Activated CD4-positive, alpha-beta memory T cell treated with anti-CD3 and anti-CD28 coated beads, Interleukin-2, amount 10 ng/mL, durations not matched to agents 7 days and 5 days (primary cell): ENCODE results near the gene ATPAF1. TPM values are rescaled to one million over a fixed set of nuclear protein-coding genes. Genes with fewer than 3 reads are reported as not detected.

ENCODE experiments used
- CTCF ChIA-PET: fragments of 350-600 bp; sonication (Branson Sonifier 250); formaldehyde crosslinking; loops from one replicate; lab custom pipeline; 2021; ENCODE audit warnings: antibody characterized with exemption, inconsistent platforms; lab: Charles Lee
- POLR2A ChIA-PET: fragments of 350-600 bp; sonication (Branson Sonifier 250); formaldehyde crosslinking; loops from one replicate; lab custom pipeline; 2021; ENCODE audit warnings: antibody characterized with exemption; lab: Charles Lee
- DNase-seq: peaks from one replicate; pipeline ENCODE4 v3.0.0-alpha.2; 2020
- H3K27ac Mint-ChIP-seq: one replicate; pipeline ENCODE4 v1.8.0; 2021; ENCODE audit warnings: mild to moderate bottlenecking, mixed read lengths
- H3K27me3 Mint-ChIP-seq: one replicate; pipeline ENCODE4 v1.8.0; 2021; ENCODE audit warnings: mixed read lengths
- H3K36me3 Mint-ChIP-seq: one replicate; pipeline ENCODE4 v1.8.0; 2021; ENCODE audit warnings: low read depth, mixed read lengths
- H3K4me1 Mint-ChIP-seq: one replicate; pipeline ENCODE4 v1.8.0; 2021; ENCODE audit warnings: mixed read lengths
- H3K4me3 Mint-ChIP-seq: one replicate; pipeline ENCODE4 v1.8.0; 2021; ENCODE audit warnings: mild to moderate bottlenecking, mixed read lengths
- H3K9me3 Mint-ChIP-seq: one replicate; pipeline ENCODE4 v1.8.0; 2021; ENCODE audit warnings: mixed read lengths
- total RNA-seq, 2 experiments: library from RNA; stranded (reverse); gene quantifications; one replicate each; pipeline ENCODE4 v1.2.3, GENCODE V29; 2021

Gene ATPAF1
- total RNA-seq, 2 experiments from 2014 or later, result 51.1 to 51.2 TPM

DNA sequence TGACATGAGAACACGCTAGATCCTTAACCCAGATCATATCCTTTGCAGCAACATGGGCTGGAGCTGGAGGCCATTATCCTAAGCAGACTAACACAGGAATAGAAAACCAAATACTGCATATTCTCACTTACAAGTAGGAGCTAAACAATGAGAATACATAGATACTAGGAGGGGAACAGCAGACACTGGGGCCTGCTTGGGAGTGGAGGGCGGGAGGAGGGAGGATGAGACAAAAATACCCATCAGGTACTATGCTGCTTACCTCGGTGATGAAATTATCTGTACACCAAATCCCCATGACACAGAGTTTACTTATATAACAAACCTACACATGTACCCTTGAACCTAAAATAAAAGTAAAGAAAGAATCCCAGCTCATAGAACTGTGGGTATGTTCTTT, 50.3 kb downstream of the ATPAF1 start:
- H3K27ac Mint-ChIP-seq, result peak overlapping the region; percentile 75
- POLR2A ChIA-PET, result interaction anchor here (1.5 to 3.9 kb wide), 5 partner anchors 14 to 84 kb away, joined by 3 to 17 read pairs (median 15); partner anchors contain the start of genes ATPAF1 and MKNK1
- H3K27me3 Mint-ChIP-seq, result no peaks in the 10 kb centered on the region
- H3K4me3 Mint-ChIP-seq, result peak overlapping the region; percentile 88
- peaks cover 61% of the 10 kb centered on the region for H3K4me1 Mint-ChIP-seq
- no peaks in the 10 kb centered on the region for H3K9me3 Mint-ChIP-seq
- no peak for DNase-seq
- peaks cover 9% of the 10 kb centered on the region for H3K36me3 Mint-ChIP-seq
- CTCF ChIA-PET, result interaction anchor here (1.2 to 4.9 kb wide), 3 partner anchors 14 to 83 kb away, joined by 3 to 32 read pairs (median 7); partner anchors contain the start of gene MKNK1

DNA sequence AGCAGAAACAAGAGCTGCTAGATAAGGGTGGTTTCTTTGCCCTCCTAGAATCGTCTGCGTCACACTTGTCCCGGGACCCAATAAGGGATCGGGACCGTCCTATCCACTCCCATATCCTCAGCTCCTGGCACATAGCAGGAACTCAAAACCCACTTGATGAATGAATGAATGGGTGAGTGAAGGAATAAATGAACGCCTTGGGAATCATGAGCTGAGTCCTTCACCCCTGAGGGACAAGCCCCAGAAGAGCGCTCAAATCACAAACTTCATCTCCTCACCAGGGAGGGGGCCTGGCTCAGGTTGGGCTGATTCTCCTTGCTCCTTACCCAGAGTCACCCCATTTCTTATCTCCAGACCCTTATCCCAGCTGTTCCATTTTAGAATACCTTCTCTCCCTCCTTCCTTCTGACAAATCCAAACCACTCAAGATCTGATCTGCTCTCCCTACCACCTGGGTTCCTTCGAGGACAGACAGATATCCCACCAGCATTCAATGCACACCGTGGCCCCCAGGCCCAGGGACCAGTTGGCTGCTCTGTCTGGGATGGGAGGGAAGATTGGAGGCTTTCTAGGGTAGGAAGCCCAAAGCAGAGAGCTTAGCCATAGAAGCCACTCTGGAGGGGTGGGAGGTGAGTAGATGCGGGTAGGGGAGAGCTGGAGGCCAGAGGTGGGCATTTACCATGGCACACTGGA, 50.9 kb downstream of the ATPAF1 start:
- CTCF ChIA-PET, result interaction anchor here (1.0 to 4.9 kb wide), 7 partner anchors 13 to 175 kb away, joined by 3 to 32 read pairs (median 3); partner anchors contain the start of gene MKNK1
- Mint-ChIP-seq H3K36me3 (peaks cover 11% of the 10 kb centered on the region), H3K9me3 (no peaks in the 10 kb centered on the region), H3K4me3 (peak overlapping the region; percentile 88), H3K27me3 (no peaks in the 10 kb centered on the region), H3K4me1 (peaks cover 64% of the 10 kb centered on the region), H3K27ac (peak overlapping the region; percentile 75)
- POLR2A ChIA-PET, result interaction anchor here (0.8 to 3.9 kb wide), 9 partner anchors 9 to 101 kb away, joined by 3 to 66 read pairs (median 4); partner anchors contain the start of genes ATPAF1, EFCAB14 and MKNK1
- DNase-seq, result no peak

DNA sequence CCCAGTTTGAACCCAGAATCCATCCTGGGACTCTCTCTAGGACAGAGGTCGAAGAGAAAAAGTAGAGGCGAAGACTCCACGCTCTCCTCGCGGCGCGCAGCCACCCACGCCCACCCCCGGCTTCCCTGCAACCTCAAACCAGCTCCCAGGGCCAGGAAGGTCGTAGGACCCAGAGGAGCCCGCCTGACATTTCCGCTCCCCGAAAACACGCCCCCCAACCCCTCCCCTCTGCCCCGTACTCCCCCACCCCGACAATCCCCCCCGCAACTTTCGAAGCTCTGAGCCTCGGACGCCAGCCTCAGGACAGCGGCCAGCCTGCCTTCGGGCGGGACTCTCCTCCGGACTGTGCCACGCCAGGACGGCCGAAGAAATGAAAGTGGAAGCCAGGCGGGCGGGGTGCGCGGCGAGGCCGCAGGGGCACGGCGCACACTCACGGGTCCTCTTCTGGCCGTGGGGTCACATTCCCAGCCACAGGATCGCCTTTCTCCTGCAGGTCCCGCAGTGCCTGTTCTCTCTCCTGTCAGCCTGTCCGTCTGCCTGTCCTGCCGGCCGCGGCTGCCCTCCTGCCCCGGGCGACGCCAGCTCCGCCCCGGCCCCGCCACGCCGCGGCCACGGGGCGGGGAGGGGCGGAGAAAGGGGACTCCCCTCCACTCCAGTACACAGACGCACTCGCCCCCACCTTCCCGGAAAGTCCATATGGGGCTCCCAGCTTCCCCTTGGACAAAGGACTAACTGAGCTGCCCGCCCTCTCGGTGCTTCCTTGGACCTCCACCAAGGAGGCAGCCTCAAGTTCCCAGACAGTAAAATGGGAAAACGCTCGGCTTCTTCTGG, 51.7 kb downstream of the ATPAF1 start, which contains the start of gene MOB3C:
Gene MOB3C, minus strand, starts transcription at position 535 of the 831 bp plus-strand sequence. CDS start 3,490 bp downstream, outside the sequence.
- CTCF ChIA-PET, result interaction anchor here (1.0 to 4.9 kb wide), 7 partner anchors 12 to 174 kb away, joined by 3 to 32 read pairs (median 3); partner anchors contain the start of gene MKNK1
- peak within 1 kb of the TSS; percentile 75 for H3K27ac Mint-ChIP-seq
- H3K4me1 Mint-ChIP-seq, result peaks cover 70% of the 10 kb centered on the region
- POLR2A ChIA-PET, result interaction anchor here (0.6 to 3.9 kb wide), 13 partner anchors 9 to 201 kb away, joined by 3 to 66 read pairs (median 4); partner anchors contain the start of genes ATPAF1, EFCAB14 and MKNK1
- peaks cover 15% of the 10 kb centered on the region for H3K36me3 Mint-ChIP-seq
- peak; percentile 71 for DNase-seq
- peak within 1 kb of the TSS; percentile 88 for H3K4me3 Mint-ChIP-seq
- no peaks in the 10 kb centered on the region for H3K27me3 Mint-ChIP-seq
- no peaks in the 10 kb centered on the region for H3K9me3 Mint-ChIP-seq

DNA sequence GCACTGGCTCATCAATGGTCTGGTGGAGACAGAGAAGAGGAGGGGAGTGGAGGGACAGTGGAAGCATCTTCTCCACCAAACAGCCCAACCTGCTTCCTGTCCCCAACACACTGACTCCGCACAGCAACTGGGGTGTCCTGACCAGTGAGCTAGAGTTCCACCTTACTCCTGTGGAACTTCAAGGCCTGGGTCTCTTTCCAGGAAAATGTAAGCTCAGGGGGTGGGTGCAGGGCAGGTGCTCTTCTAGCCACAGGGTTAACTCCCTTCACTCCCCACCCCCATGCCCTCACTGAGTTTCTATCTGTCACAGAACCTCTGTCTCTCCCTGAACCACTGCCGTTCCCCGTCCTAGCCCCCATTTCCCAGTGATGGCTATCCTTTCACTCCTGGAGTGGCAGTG, 52.4 kb downstream of the ATPAF1 start:
- peak overlapping the region; percentile 88 for H3K4me3 Mint-ChIP-seq
- ChIA-PET CTCF (interaction anchor here (1.0 to 4.9 kb wide), 3 partner anchors 12 to 68 kb away, joined by 4 to 32 read pairs (median 6); partner anchors contain the start of gene MKNK1), POLR2A (interaction anchor here (1.0 to 3.0 kb wide), 8 partner anchors 8 to 201 kb away, joined by 3 to 66 read pairs (median 4); partner anchors contain the start of genes ATPAF1, EFCAB14 and MKNK1)
- H3K4me1 Mint-ChIP-seq, result peaks cover 76% of the 10 kb centered on the region
- DNase-seq, result peak; percentile 28
- H3K9me3 Mint-ChIP-seq, result no peaks in the 10 kb centered on the region
- peak overlapping the region; percentile 72 for H3K27ac Mint-ChIP-seq
- peaks cover 22% of the 10 kb centered on the region for H3K36me3 Mint-ChIP-seq
- no peaks in the 10 kb centered on the region for H3K27me3 Mint-ChIP-seq

DNA sequence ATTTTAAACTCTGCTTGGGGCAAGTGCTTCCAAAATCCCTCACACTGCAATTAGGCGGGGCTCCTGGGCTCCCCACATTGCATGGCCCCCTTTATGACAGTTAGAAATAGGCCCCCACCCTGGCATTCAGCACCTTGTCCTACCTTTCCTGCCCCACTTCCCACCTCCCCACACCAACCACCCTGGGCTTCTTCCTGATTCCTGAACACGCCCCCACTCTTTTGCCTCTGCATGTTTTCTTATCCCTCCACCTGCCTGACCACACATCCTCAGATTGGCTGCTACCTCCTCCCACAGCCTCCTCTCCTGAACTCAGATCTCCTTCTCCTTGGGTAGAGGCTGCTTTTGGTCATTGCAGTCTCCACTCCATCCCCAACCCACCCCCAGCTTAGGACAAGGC, 53.1 kb downstream of the ATPAF1 start:
- Mint-ChIP-seq H3K9me3 (no peaks in the 10 kb centered on the region), H3K4me3 (peak overlapping the region; percentile 88), H3K27ac (peak overlapping the region; percentile 72), H3K27me3 (no peaks in the 10 kb centered on the region), H3K4me1 (peaks cover 79% of the 10 kb centered on the region), H3K36me3 (peaks cover 29% of the 10 kb centered on the region)
- POLR2A ChIA-PET, result interaction anchor here (1.0 to 3.0 kb wide), 5 partner anchors 11 to 200 kb away, joined by 3 to 66 read pairs (median 4); partner anchors contain the start of genes ATPAF1 and MKNK1
- CTCF ChIA-PET, result interaction anchor here (1.0 to 4.9 kb wide), 2 partner anchors 11 to 67 kb away, joined by 4 to 32 read pairs; partner anchors contain the start of gene MKNK1
- DNase-seq, result no peak

DNA sequence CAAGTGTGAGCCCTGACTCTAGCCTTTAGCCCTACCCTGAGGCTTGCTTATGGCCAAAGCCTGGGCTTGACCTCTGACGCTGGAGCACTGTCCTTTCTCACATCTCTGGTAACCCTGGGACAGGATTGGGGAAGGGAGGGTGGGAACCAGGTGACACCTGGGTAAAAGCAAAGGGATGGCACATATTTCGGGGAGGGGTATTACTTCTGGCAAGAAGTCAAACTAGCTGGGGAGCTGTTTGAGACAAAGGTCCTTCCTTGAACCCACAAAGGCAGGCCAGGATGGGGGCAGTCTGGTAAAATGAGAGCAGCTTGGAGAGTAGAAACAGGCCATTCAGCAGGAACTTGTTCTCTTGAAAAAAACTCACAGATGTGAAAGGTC, 53.6 kb downstream of the ATPAF1 start:
- ChIA-PET POLR2A (interaction anchor here (0.6 to 2.1 kb wide), 5 partner anchors 11 to 53 kb away, joined by 3 to 28 read pairs (median 8); partner anchors contain the start of genes ATPAF1 and MKNK1), CTCF (interaction anchor here (4.9 kb wide), 1 partner anchor 11 kb away, joined by 32 read pairs; the partner anchor contains the start of gene MKNK1)
- H3K36me3 Mint-ChIP-seq, result peaks cover 34% of the 10 kb centered on the region
- H3K4me1 Mint-ChIP-seq, result peaks cover 81% of the 10 kb centered on the region
- H3K9me3 Mint-ChIP-seq, result no peaks in the 10 kb centered on the region
- H3K4me3 Mint-ChIP-seq, result peak overlapping the region; percentile 88
- no peak for DNase-seq
- H3K27ac Mint-ChIP-seq, result no peak overlapping the region
- no peaks in the 10 kb centered on the region for H3K27me3 Mint-ChIP-seq

DNA sequence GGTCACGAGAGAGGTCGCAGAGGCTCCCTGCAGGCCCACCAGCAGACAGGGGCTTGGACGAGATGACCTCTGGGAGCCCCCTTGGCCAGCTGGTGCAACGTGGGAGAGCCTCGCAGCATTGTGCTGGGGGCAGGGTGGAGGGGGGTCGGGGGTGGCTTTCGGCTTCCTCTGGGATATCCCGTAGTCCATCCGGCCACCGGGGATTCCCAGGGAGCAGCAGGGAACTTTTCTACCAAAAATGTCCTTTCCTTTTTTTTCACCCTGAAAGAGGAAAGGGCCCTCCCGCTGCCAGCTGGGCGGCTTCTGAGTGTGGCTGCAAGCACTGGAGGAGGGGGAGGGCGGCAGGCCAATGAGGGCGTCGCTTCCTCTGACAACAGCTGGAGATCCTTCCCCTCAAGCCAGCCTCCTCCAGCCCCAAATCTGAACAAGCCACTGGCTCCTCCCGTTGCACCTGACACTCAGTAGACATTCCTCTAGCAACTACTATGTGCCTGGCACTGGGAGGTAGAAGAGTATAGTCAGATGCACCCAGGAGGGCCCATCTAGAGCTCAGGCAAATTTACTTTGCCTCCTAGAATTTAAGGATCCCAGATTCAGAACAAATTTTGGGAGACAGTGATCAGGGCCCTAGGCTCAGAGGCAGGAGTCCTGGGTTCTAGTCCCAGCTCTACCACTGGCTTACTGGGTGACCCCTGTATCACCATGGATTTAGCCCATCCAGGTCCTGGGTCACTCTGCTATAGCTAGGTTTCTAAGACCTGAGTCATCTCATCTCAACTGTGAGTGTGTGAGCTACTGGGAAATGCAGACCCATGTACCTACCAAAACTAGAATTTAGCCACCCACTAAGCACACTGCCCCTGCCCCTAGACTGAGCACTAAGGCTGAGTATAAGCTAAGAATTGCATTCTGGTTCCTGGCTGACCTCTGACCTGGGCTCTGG, 54.2 kb downstream of the ATPAF1 start:
- Mint-ChIP-seq H3K9me3 (no peaks in the 10 kb centered on the region), H3K4me3 (peak overlapping the region; percentile 88), H3K27ac (peak overlapping the region; percentile 42), H3K27me3 (no peaks in the 10 kb centered on the region), H3K36me3 (peaks cover 40% of the 10 kb centered on the region), H3K4me1 (peaks cover 75% of the 10 kb centered on the region)
- POLR2A ChIA-PET, result interaction anchor here (0.6 to 2.1 kb wide), 7 partner anchors 9 to 54 kb away, joined by 3 to 28 read pairs (median 6); partner anchors contain the start of genes ATPAF1 and MKNK1
- CTCF ChIA-PET, result interaction anchor here (1.3 to 4.9 kb wide), 2 partner anchors 10 to 83 kb away, joined by 3 to 32 read pairs; partner anchors contain the start of gene MKNK1
- DNase-seq, result peak; percentile 54

DNA sequence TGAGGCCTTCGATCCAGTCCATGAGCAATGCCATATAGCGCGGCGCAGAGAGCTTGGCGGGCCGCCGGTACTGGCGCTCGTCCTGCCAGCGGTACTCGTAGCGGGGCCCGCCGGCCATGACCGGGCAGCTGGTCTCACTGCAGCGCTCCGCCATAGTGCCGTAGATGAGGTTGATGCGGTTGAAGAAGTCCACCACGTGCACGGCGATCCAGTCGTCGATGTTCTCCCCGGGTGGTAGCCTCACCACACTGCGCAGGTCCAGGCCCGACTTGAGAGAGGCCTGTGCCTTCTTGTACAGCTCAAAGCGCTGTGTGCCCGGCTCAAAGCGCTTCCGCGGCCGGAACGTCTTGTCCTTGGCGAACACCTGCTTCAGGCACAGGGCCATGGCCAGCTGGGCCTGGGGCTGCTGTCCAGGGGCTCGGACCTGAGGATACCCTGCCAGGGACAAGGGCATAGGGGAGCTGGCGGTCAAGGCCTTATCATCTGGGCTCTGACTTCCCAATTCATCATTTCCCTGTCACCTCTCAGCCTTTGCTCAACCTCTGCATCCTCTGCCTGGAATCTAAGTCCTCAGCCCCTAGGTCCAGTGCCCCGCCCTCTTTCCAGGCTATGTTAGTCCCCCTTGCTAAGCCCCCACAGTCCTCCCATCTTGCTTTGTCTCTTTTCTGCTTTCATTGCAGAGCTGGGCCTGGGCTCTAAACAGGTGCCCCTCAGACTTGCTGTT, 55.1 kb downstream of the ATPAF1 start:
- Mint-ChIP-seq H3K4me3 (no peak overlapping the region), H3K4me1 (peaks cover 67% of the 10 kb centered on the region), H3K27ac (peak overlapping the region; percentile 42), H3K36me3 (peaks cover 49% of the 10 kb centered on the region), H3K27me3 (no peaks in the 10 kb centered on the region), H3K9me3 (no peaks in the 10 kb centered on the region)
- ChIA-PET POLR2A (interaction anchor here (1.0 to 2.1 kb wide), 4 partner anchors 9 to 54 kb away, joined by 3 to 28 read pairs (median 7); partner anchors contain the start of genes ATPAF1 and MKNK1), CTCF (interaction anchor here (1.3 to 4.9 kb wide), 2 partner anchors 9 to 82 kb away, joined by 3 to 32 read pairs; partner anchors contain the start of gene MKNK1)
- DNase-seq, result no peak

DNA sequence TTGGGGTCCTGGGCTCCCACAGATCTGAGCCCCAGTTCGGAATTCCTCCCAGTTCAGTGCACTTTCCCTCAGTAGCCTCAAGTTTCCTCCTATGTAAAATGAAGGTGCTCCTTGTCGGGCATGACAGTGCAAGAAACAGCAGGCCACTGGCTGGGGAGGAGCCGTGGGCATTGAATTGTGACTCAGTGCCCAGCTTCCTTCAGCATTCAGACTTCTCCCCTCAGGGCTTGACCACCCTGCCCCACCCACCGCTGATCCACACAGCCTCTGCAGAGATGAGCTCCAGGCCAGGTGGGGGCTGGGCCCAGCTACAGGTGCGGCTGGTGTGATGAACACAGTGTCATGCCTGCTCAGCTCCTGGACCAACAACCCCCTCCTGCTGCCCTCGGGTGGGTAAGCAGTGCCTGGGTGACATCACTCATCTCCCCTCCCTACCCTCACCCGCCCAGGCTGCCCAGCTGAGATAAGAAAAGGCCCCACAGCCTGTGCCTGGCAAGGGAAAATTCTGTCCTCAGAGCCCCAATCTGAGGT, 56.4 kb downstream of the ATPAF1 start:
- H3K9me3 Mint-ChIP-seq, result no peaks in the 10 kb centered on the region
- peaks cover 55% of the 10 kb centered on the region for H3K36me3 Mint-ChIP-seq
- ChIA-PET CTCF (interaction anchor here (0.7 kb wide), 1 partner anchor 69 kb away, joined by 3 read pairs; no protein-coding TSS in a partner anchor), POLR2A (interaction anchor here (14.0 kb wide), 1 partner anchor 28 kb away, joined by 202 read pairs; no protein-coding TSS in a partner anchor)
- H3K4me1 Mint-ChIP-seq, result peaks cover 57% of the 10 kb centered on the region
- no peak overlapping the region for H3K4me3 Mint-ChIP-seq
- no peak for DNase-seq
- H3K27me3 Mint-ChIP-seq, result no peaks in the 10 kb centered on the region
- no peak overlapping the region for H3K27ac Mint-ChIP-seq
